Measurements from ENCODE around the gene ZNF668.

The ZNF668 gene

DNA sequence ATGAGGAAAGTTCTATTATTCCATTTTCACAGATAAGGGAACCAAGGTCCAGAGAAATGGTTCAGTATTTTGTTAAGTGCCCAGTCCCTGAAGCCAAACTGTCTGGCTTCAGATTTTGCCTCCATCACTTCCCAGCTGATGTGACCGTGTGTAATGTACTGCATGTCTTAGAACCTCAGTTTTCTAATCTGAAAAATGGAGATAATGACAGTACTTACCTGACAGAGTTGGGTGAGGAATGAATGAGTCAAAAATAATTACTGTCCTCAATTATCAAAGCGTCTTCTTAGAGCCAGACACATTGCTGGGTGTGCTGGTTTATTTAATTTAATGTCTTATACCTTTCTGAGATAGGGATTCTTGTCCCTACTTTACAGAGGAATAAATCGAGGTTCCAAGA is 6.7 kb downstream of the ZNF668 start:
- no peak overlapping the region for H3K4me3 ChIP-seq (ENCODE audit: low read length)
- TF ChIP-seq ZNF274 (IDR thresholded peaks at IDR 0.05; ENCODE audit: low read depth, low read length) = no peak

GRCh38 chr16:31064882-31065461 is 9.1 kb downstream of the ZNF668 start:
- no peak overlapping the region for H3K4me3 ChIP-seq (ENCODE audit: low read length)
- no peak for TF ChIP-seq ZNF274 (IDR thresholded peaks at IDR 0.05; ENCODE audit: low read depth, low read length)

DNA sequence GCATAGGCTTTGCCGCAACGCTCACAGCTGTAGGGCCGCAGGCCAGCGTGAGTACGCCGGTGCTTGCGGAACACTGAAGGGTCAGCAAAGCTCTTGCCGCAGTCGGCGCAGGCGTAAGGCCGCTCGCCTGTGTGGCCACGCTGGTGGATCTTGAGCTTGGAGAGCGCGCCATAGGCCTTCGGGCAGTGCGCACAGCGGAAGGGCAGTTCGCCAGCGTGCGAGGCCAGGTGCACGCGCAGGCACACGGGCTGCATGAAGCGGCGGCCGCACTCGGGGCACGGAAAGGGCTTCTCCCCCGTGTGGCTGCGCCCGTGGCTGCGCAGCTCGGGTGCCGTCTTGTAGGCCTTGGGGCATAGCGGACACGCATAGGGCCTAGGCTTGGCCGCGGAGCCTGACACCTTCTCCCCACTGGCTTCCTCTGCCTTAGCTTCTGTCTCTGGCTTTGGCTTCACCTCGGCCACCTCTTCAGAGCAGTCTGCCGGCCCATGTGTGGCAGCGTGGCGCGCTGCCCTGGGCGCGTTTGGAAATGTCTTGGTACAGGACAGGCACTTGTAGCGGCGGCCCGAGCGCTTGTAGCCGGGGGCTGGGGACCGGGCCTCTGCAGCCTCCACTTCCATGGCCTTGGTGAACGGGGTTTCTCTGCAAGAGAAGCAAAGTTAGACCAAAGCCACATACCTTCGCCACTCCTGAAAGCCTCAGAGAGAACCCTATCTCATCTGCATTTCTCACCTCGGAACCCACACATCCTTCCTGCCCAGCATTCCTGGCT is 10.0 kb downstream of the ZNF668 start:
- no peak for TF ChIP-seq ZNF274 (IDR thresholded peaks at IDR 0.05; ENCODE audit: low read depth, low read length)
- H3K4me3 ChIP-seq (ENCODE audit: low read length) = no peak overlapping the region

DNA sequence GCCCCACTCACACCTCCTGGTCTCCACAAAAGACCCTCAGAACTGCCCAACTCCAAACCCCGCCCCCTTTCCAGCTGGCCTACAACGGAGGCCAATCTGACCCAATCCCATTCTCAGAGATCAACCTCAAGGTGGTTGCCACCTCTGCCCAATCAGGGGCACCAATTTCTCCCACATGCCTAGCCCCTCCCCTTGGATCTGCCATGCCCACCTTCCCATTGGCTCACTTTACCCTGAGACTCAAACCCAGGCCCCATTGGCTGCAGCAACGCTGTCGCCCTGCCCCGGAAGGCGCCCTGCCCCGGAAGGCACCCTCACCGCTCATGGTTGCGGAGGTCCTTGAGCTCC is 10.6 kb downstream of the ZNF668 start:
- H3K4me3 ChIP-seq (ENCODE audit: low read length) = no peak overlapping the region
- no peak for TF ChIP-seq ZNF274 (IDR thresholded peaks at IDR 0.05; ENCODE audit: low read depth, low read length)

DNA sequence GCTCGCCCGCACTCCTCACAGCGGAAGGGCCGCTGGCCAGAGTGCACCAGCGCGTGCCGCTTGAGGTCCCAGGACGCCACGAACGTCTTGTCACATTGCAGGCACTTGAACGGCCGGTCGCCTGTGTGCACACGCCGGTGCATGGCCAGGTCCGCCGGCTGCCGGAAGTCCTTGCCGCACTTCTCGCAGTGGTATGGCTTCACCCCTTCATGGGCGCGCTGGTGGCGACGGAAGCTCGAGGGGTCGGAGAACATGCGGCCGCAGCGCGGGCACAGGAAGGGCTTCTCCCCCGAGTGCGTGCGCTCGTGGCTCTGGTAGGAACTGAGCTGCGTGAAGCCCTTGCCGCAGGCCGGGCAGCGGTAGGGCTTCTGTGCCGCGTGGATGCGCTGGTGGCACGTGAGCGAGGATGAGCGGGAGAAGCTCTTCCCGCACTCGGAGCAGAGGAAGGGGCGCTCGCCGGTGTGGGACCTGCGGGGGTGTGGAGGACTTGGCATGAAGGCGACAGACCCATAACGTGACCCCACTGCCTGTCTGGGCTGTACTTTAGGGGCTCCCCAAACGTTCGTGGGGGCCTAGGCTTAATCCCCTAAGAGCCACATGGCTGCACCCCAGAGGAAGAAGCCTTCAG is 12.1 kb downstream of the ZNF668 start:
- no peak overlapping the region for H3K4me3 ChIP-seq (ENCODE audit: low read length)
- TF ChIP-seq ZNF274 (IDR thresholded peaks at IDR 0.05; ENCODE audit: low read depth, low read length) = no peak

DNA sequence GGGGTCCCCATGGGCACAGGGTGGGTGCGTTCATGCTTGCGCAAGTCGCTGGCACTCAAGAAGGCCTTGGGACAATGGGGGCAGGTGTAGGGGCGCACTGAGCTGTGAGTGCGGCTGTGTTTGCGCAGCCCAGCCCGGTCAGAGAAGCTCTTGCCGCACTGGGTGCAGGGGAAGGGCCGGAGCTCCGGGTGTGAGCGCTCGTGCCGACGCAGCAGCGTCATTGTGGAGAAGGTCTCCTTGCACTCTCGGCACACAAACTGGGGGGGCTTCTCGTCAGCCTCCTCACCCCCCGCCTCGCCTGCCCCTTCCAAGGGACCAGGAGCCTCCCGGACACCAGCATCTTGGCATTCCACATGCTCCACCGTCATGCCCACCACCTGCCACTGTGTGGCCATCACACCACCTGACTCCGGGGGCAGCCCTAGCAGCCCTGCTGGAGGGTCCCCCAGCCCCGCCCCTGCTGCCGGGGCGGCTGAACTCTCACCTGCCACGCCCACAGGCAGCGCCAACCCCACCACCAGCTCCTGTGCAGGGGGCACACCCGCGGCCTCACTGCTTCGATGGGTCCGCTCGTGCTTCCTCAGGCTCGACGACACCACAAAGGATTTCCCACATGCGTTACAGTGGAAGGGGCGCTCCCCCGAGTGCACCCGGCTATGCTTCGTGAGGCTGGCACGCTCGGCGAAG is 12.8 kb downstream of the ZNF668 start:
- H3K4me3 ChIP-seq (ENCODE audit: low read length) = no peak overlapping the region
- no peak for TF ChIP-seq ZNF274 (IDR thresholded peaks at IDR 0.05; ENCODE audit: low read depth, low read length)

- no peak overlapping the region for H3K4me3 ChIP-seq (ENCODE audit: low read length)
- no peak for TF ChIP-seq ZNF274 (IDR thresholded peaks at IDR 0.05; ENCODE audit: low read depth, low read length)
These were observed 18.4 kb downstream of the ZNF668 start for GRCh38 chr16:31055613-31056012.

- TF ChIP-seq ZNF274 (IDR thresholded peaks at IDR 0.05; ENCODE audit: low read depth, low read length) = no peak
- no peak overlapping the region for H3K4me3 ChIP-seq (ENCODE audit: low read length)
These were observed 21.9 kb downstream of the ZNF668 start for GRCh38 chr16:31052114-31052513.

- no peak for TF ChIP-seq ZNF274 (IDR thresholded peaks at IDR 0.05; ENCODE audit: low read depth, low read length)
- no peak overlapping the region for H3K4me3 ChIP-seq (ENCODE audit: low read length)
These were observed 23.6 kb downstream of the ZNF668 start for GRCh38 chr16:31050280-31051030.

DNA sequence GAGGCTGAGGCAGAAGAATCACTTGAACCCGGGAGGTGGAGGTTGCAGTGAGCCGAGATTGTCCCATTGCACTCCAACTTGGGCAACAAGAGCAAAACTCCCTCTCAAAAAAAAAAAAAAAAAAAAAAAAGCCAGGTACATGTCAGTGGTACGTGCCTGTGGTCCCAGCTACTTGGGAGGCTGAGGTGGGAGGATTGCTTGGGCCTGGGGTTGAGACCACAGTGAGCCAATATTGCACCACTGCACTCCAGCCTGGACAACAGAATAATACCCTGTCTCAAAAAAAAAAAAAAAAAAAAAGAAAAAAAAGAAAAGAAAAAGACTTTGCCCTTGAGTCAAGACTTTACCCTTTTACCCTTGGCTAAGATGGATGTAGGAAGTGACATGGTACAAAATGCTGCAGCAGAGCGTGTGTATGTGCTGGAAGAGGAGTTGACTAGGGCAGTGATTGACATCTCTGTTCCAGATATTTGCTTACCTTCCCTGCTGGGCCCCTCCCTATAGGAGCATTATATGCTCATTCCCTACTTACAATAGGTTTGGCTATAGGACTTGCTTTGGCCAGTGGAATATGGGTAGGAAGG is 30.1 kb downstream of the ZNF668 start:
- H3K4me3 ChIP-seq (ENCODE audit: low read length) = no peak overlapping the region
- no peak for TF ChIP-seq ZNF274 (IDR thresholded peaks at IDR 0.05; ENCODE audit: low read depth, low read length)

DNA sequence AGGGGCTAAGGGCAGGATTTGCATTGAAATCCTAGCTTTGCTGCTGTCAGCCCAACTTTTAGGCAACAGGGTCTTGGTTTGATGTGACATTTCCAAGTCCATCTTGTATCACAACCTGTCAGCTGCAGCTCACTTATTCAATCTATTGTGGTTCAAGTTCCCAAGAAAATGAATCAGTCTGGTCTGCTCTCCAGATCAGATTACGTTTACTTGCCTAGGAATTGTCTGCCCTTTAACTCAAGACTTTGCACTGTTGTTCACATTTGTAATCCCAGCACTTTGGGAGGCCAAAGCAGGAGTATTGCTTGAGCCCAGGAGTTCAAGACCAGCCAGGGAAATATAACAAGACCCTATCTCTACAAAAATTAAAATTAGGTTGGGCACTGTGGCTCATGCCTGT is 30.7 kb downstream of the ZNF668 start:
- H3K4me3 ChIP-seq (ENCODE audit: low read length) = no peak overlapping the region
- TF ChIP-seq ZNF274 (IDR thresholded peaks at IDR 0.05; ENCODE audit: low read depth, low read length) = no peak

GRCh38 chr16:31042866-31043265 is 31.2 kb downstream of the ZNF668 start:
- no peak overlapping the region for H3K4me3 ChIP-seq (ENCODE audit: low read length)
- TF ChIP-seq ZNF274 (IDR thresholded peaks at IDR 0.05; ENCODE audit: low read depth, low read length) = no peak

DNA sequence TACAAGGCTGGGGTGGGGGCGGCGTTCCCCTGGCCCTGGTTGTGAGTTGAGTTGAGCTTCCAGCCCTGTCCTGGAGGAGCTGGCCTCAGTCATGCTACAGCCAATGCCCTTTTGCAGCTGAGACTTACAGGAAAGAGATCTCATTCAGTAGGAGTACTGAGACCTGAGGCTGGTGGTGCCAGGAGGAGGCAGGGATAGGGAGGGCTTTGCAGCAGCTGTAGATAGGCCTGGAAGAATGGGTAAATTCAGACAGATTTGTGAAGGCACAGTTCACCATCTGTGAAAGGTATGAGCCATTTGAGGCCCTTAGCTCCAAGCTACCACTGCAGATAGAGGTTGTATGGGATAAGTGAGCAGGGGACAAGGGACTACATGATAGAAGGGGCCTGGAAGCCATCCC is 35.0 kb downstream of the ZNF668 start:
- no peak overlapping the region for H3K4me3 ChIP-seq (ENCODE audit: low read length)
- TF ChIP-seq ZNF274 (IDR thresholded peaks at IDR 0.05; ENCODE audit: low read depth, low read length) = no peak

DNA sequence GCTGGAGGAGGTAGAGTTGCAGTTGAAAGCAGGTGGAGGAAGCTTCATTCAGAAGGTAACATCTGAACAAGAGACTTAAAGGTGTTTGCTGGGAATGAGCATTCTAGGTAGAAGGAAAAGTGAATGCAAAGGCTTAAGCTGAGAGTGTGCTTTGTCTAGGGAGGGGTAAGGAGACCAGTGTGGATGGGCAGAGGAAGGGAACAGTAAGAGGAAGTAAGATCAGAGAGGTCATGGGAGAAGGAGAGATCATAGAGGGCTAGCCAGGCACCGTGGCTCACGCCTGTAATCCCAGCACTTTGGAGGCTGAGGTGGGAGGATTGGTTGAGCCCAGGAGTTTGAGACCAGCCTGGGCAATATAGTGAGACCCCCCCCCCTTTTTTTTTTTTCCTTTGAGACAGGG is 37.3 kb downstream of the ZNF668 start:
- no peak for TF ChIP-seq ZNF274 (IDR thresholded peaks at IDR 0.05; ENCODE audit: low read depth, low read length)
- H3K4me3 ChIP-seq (ENCODE audit: low read length) = no peak overlapping the region
